Mucosa of stomach (tissue), 1 donor: ENCODE results near the gene CISD2.
"Not testable (repeated sequence)": the region's sequence is repeated elsewhere in the genome, so short reads cannot be mapped to it uniquely, and the experiment has no call there.

Experiments
- H3K27me3 ChIP-seq: one replicate; pipeline ENCODE4 v1.7.0; 2013; ENCODE audit warnings: mild to moderate bottlenecking, low read length; ENCODE audit not compliant: control insufficient read depth, insufficient read depth
- H3K36me3 ChIP-seq: one replicate; pipeline ENCODE4 v1.7.0; 2013; ENCODE audit warnings: low read length; ENCODE audit not compliant: control insufficient read depth, insufficient read depth
- H3K4me1 ChIP-seq: one replicate; pipeline ENCODE4 v1.7.0; 2013; ENCODE audit warnings: mild to moderate bottlenecking, low read length; ENCODE audit not compliant: control insufficient read depth, insufficient read depth
- H3K4me3 ChIP-seq: one replicate; pipeline ENCODE4 v1.7.0; 2013; ENCODE audit warnings: low read length
- H3K9ac ChIP-seq: one replicate; pipeline ENCODE4 v1.7.0; 2013; ENCODE audit warnings: mild to moderate bottlenecking, low read length, moderate library complexity
- H3K9me3 ChIP-seq: one replicate; pipeline ENCODE4 v1.7.0; 2013; ENCODE audit warnings: mild to moderate bottlenecking, low read length, moderate library complexity; ENCODE audit not compliant: control insufficient read depth
- donor health status: Pancreatic carcinoma.

The CISD2 gene

DNA sequence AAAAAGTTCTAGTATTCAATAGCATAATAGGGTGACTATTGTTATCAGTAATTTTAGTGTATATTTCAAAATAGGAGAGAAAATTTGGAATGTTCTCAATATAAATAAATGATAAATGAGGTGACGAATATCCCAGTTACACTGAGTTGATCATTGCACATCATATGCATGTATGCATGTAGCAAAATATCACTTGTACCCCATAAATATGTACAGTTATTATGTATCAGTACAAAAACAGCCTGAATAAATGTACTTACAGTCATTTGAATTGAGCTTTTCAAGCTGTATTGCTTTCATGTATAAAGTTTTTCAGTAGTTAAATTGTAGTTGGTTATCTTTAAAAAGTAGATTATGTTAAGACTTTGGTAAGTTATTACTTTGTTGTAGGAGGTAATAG is 12.6 kb downstream of the CISD2 start:
- Histone ChIP-seq H3K36me3 (no peaks in the 10 kb centered on the region), H3K9me3 (peaks cover 7% of the 10 kb centered on the region), H3K4me3 (no peak overlapping the region), H3K4me1 (peaks cover 5% of the 10 kb centered on the region), H3K27me3 (no peaks in the 10 kb centered on the region), H3K9ac (no peak overlapping the region)

GRCh38 chr4:102883278-102883677 is 14.5 kb downstream of the CISD2 start:
- no peaks in the 10 kb centered on the region for H3K36me3 ChIP-seq
- H3K9ac ChIP-seq, result no peak overlapping the region
- no peaks in the 10 kb centered on the region for H3K27me3 ChIP-seq
- H3K4me3 ChIP-seq, result no peak overlapping the region
- H3K4me1 ChIP-seq, result peaks cover 4% of the 10 kb centered on the region
- no peaks in the 10 kb centered on the region for H3K9me3 ChIP-seq

- not testable (repeated sequence) for H3K9me3 ChIP-seq, H3K36me3 ChIP-seq, H3K4me1 ChIP-seq
Observed at GRCh38 chr4:102888570-102888969, 19.8 kb downstream of the CISD2 start.

DNA sequence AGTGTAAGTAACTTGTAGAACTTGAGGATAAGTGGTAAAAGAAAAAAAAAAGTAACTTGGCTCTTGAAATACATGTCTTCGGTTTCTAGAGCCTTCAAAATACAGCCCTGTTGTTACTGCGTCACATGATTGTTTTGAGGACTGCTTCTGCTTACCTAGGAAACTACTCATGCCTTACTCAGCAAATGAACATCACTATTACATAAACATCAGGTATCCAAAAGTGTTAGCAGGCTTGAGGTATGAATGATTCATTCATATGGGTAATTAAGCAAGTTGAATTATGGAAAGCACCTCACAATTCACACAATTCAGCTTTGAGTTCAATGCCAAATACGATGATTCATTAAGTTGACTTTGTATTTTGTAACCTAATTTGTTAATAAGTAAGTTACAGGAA is 21.1 kb downstream of the CISD2 start:
- H3K9ac ChIP-seq, H3K36me3 ChIP-seq: not testable (repeated sequence)

More at GRCh38 chr4:102888570-102888969, 19.8 kb downstream of the CISD2 start:
- H3K4me3 ChIP-seq, H3K9ac ChIP-seq, H3K27me3 ChIP-seq: not testable (repeated sequence)

GRCh38 chr4:102896547-102896946 is 27.8 kb downstream of the CISD2 start:
- not testable (repeated sequence) for H3K9me3 ChIP-seq, H3K9ac ChIP-seq, H3K4me1 ChIP-seq, H3K27me3 ChIP-seq, H3K4me3 ChIP-seq, H3K36me3 ChIP-seq

More for the DNA sequence above, 21.1 kb downstream of the CISD2 start:
- not testable (repeated sequence) for H3K27me3 ChIP-seq, H3K4me1 ChIP-seq, H3K9me3 ChIP-seq, H3K4me3 ChIP-seq

DNA sequence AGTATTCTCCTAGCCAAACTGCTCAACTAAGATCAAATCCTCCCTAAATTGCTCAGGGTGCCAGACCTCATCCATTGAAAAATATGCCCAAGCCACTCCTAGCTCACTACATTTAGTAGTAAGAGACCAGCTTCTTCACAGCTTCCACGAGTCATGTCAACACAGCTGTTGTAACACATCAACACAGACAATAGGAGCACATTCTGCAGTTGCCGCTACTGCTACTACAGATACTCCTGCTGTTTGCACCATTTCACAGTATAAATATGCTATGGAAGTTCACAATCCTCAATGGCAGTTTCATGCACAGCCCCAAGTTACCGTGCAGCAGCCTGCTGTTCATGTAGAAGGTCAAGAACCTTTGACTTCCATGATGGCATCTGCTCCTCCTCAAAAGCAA is 28.8 kb downstream of the CISD2 start:
- not testable (repeated sequence) for H3K36me3 ChIP-seq, H3K9me3 ChIP-seq, H3K4me1 ChIP-seq, H3K27me3 ChIP-seq, H3K9ac ChIP-seq, H3K4me3 ChIP-seq

DNA sequence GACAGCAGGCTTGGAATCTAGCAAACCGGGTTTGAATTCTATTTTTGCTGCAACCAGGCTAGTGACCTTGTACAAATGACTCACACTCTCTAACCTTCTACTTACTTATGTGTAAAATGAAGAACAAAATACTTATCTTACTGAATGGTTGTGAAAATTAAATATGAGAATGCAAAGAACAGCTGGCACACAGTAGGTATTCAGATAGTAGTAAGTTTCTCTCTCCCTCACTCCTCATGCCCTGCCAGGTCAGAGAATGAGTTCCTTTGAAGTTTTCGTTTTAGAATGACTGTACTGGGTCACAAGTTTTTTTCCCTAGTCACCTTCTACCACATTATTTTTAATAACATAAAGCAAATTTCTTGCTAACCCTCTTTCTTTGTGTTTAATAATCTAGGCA is 33.0 kb downstream of the CISD2 start:
- Histone ChIP-seq H3K36me3 (no peaks in the 10 kb centered on the region), H3K9ac (no peak overlapping the region), H3K4me3 (no peak overlapping the region), H3K9me3 (no peaks in the 10 kb centered on the region), H3K27me3 (no peaks in the 10 kb centered on the region), H3K4me1 (no peaks in the 10 kb centered on the region)

DNA sequence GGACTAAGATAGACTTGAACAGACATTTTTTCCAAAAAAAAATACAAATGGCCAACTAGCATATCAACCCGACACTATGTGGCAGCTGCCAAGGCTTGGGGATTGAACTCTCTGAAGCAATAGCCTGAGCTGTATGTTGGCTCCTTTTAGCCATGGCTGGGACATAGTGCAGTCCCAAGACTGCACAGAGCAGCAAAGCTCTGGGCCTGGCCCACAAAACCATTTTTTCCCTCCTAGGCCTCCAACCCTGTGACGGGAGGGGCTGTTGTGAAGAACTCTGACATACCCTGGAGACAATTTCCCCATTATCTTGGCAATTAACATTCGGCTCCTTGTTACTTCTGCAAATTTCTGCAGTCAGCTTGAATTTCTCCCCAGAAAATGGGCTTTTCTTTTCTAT is 50.1 kb downstream of the CISD2 start:
- Histone ChIP-seq H3K36me3 (no peaks in the 10 kb centered on the region), H3K9me3 (no peaks in the 10 kb centered on the region), H3K27me3 (no peaks in the 10 kb centered on the region), H3K4me1 (no peaks in the 10 kb centered on the region), H3K4me3 (no peak overlapping the region), H3K9ac (no peak overlapping the region)

DNA sequence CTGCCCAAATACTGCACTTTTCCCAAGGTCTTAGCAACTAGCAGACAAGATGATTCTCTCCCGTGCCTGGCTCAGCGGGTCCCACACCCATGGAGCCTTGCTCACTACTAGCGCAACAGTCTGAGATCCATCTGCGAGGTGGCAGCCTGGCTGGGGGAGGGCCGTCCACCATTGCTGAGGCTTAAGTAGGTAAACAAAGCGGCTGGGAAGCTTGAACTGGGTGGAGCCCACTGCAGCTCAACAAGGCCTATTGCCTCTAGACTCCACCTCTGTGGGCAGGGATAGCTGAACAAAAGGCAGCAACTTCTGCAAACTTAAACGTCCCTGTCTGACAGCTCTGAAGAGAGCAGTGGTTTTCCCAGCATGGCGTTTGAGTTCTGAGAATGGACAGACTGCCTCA is 50.9 kb downstream of the CISD2 start:
- H3K9me3 ChIP-seq, H3K4me1 ChIP-seq, H3K36me3 ChIP-seq, H3K4me3 ChIP-seq, H3K27me3 ChIP-seq, H3K9ac ChIP-seq: not testable (repeated sequence)

- Histone ChIP-seq H3K4me3 (no peak overlapping the region), H3K9ac (no peak overlapping the region), H3K4me1 (no peaks in the 10 kb centered on the region), H3K27me3 (no peaks in the 10 kb centered on the region), H3K36me3 (no peaks in the 10 kb centered on the region), H3K9me3 (no peaks in the 10 kb centered on the region)
Observed at GRCh38 chr4:102935716-102936115, 66.9 kb downstream of the CISD2 start.

GRCh38 chr4:102938063-102938462 is 69.3 kb downstream of the CISD2 start:
- H3K9ac ChIP-seq, H3K4me3 ChIP-seq, H3K36me3 ChIP-seq, H3K27me3 ChIP-seq, H3K9me3 ChIP-seq, H3K4me1 ChIP-seq: not testable (repeated sequence)
